Mucosa of descending colon (tissue), 3 donors: ENCODE measurements around the gene TRAK1. TPM values are rescaled to one million over a fixed set of nuclear protein-coding genes. Genes with fewer than 3 reads are reported as not detected.
"Not testable (repeated sequence)": the region's sequence is repeated elsewhere in the genome, so short reads cannot be mapped to it uniquely, and the experiment has no call there.

ENCODE experiments used
- ATAC-seq: fragments of 200-7000 bp; cut with Tn5 transposase; one replicate; pipeline ENCODE4 v1.9.1; 2020; ENCODE audit warnings: mild to moderate bottlenecking, moderate library complexity
- DNase-seq, 3 donors: peaks; one replicate each; pipeline ENCODE4 v3.0.0-alpha.2; 2020
- H3K36me3 ChIP-seq: fragments of 200-600 bp; one replicate; pipeline ENCODE4 v1.8.0; 2021; ENCODE audit warnings: low read depth, mild to moderate bottlenecking
- H3K4me1 ChIP-seq: fragments of 200-600 bp; one replicate; pipeline ENCODE4 v1.8.0; 2021; ENCODE audit warnings: low read depth, mild to moderate bottlenecking
- H3K4me3 ChIP-seq: fragments of 200-600 bp; one replicate; pipeline ENCODE4 v1.8.0; 2021; ENCODE audit warnings: mild to moderate bottlenecking
- H3K9me3 ChIP-seq: fragments of 200-600 bp; one replicate; pipeline ENCODE4 v1.8.0; 2021; ENCODE audit warnings: mild to moderate bottlenecking
- intact Hi-C, 2 donors: fragments of 100-400 bp; cut with DNase I in 1 of 2; cut with micrococcal nuclease in 1 of 2; formaldehyde crosslinking; loops; one replicate each; pipeline versions ENCODE4 v1.11.0 to v1.11.1; 2022; cut with DNase I, micrococcal nuclease
- total RNA-seq, 3 donors: library from RNA; stranded (reverse); fragmentation: NEBNext Ultra II Directional in 2 of 3; extraction: Animal tissue kit (Norgen Biotek cat#: 25700) in 2 of 3; gene quantifications; one replicate each; pipeline versions ENCODE4 v1.2.1 to v1.2.4, GENCODE V29; 2021 to 2023
- TF ChIP-seq, protein P1 (sequence below): fragments of 200-600 bp; IDR thresholded peaks from one replicate; pipeline ENCODE4 v1.8.0; 2022; ENCODE audit warnings: antibody characterized with exemption, mild to moderate bottlenecking
- donor health status: DM: no; HTN: no; CAD: no; lungs with moderate emphysema.
- donor health status: DM: no; HTN: no; CAD: no.
- donor health status: DM: no; HTN: yes; CAD: no.

The TRAK1 gene
- total RNA-seq, 3 donors from 2014 or later: 61.8 to 104 (median 83.4) TPM

DNA sequence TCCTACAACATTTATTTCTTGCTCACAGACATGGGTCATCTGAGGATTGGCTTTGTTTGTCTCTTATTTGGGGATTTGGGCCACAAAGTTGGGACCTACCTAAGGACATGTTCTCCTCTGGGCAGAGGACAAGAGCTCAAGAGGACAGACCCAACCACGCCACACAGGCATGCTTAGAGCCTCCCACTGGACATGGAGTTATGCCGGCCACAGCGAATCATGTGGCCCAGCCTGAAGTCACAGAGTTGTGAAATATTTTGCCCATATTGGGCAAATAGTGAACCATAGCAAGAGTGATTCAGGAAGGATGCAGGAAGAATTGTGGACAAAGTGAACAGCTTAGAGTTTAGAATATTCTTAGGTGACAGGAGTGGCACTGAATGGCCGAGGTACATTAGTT is 9.9 kb downstream of the TRAK1 start:
- H3K4me3 ChIP-seq: no peak overlapping the region
- TF ChIP-seq, protein P1, sequence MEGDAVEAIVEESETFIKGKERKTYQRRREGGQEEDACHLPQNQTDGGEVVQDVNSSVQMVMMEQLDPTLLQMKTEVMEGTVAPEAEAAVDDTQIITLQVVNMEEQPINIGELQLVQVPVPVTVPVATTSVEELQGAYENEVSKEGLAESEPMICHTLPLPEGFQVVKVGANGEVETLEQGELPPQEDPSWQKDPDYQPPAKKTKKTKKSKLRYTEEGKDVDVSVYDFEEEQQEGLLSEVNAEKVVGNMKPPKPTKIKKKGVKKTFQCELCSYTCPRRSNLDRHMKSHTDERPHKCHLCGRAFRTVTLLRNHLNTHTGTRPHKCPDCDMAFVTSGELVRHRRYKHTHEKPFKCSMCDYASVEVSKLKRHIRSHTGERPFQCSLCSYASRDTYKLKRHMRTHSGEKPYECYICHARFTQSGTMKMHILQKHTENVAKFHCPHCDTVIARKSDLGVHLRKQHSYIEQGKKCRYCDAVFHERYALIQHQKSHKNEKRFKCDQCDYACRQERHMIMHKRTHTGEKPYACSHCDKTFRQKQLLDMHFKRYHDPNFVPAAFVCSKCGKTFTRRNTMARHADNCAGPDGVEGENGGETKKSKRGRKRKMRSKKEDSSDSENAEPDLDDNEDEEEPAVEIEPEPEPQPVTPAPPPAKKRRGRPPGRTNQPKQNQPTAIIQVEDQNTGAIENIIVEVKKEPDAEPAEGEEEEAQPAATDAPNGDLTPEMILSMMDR: no peak
- no peaks in the 10 kb centered on the region for H3K9me3 ChIP-seq
- no peak for DNase-seq
- peak; percentile 35 for ATAC-seq
- intact Hi-C loops: loop anchor here in 1 of 2 donors (2.0 kb wide), 1 partner anchor 206 kb away; no protein-coding TSS in a partner anchor
- no peaks in the 10 kb centered on the region for H3K36me3 ChIP-seq
- H3K4me1 ChIP-seq: peaks cover 3% of the 10 kb centered on the region

DNA sequence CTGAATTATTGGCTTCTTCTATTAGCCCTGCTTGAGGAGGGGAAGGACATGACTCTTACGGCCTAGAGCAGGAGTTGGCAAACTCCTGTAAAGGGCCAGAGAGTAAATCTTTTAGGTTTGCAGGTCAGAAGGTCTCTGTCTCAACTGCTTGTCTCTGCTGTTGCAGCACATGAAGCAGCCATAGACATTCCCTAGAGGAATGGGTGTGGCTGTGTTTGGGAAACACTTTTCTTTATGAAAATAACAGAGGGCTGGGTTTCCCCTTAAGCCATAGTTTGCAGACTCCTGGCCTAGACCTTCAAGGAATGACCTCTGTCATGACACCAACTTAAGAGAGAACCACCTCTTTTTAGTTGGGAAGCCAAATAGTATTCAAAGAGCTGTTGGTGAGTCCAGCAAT is 10.3 kb downstream of the TRAK1 start:
- DNase-seq (no peak), ATAC-seq (no peak)
- H3K4me1 ChIP-seq: peaks cover 3% of the 10 kb centered on the region
- no peaks in the 10 kb centered on the region for H3K9me3 ChIP-seq
- TF ChIP-seq, protein P1: no peak
- no peak overlapping the region for H3K4me3 ChIP-seq
- intact Hi-C loops: loop anchor here in 1 of 2 donors (2.0 kb wide), 1 partner anchor 207 kb away; no protein-coding TSS in a partner anchor
- H3K36me3 ChIP-seq: no peaks in the 10 kb centered on the region

DNA sequence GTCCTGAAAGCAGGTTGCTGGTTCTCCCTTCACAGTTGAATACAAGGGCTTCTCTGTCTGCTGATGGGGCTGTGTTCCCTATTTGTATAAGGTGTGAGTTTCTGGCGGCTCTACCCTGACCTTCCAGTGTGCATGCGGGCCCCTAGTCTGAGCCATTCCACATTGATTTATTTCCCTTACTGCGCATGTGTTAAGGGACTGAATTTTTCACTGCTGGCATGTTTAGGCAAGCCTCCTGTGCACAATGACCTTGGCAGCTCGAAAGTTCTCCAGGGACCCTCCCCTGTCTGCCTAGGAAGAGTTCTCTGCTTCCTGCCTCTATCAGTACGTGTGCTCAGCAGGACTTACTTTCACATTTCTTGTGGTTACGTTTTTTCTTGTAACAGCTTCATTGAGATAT is 11.4 kb downstream of the TRAK1 start:
- no peak overlapping the region for H3K4me3 ChIP-seq
- intact Hi-C loops: no loop called here
- no peak for DNase-seq
- H3K4me1 ChIP-seq: peaks cover 3% of the 10 kb centered on the region
- ATAC-seq: no peak
- no peaks in the 10 kb centered on the region for H3K9me3 ChIP-seq
- H3K36me3 ChIP-seq: no peaks in the 10 kb centered on the region
- TF ChIP-seq, protein P1: no peak

GRCh38 chr3:42103921-42104665 is 12.9 kb downstream of the TRAK1 start:
- H3K9me3 ChIP-seq, H3K36me3 ChIP-seq, DNase-seq, ATAC-seq, intact Hi-C loops, H3K4me1 ChIP-seq, H3K4me3 ChIP-seq: not testable (repeated sequence)

DNA sequence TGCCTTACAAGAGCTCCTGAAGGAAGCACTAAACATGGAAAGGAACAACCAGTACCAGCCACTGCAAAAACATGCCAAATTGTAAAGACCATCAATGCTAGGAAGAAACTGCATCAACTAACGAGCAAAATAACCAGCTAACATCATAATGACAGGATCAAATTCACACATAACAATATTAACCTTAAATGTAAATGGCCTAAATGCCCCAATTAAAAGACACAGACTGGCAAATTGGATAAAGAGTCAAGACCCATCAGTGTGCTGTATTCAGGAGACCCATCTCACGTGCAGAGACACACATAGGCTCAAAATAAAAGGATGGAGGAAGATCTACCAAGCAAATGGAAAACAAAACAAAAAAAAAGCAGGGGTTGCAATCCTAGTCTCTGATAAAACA is 14.8 kb downstream of the TRAK1 start:
- DNase-seq, ATAC-seq, H3K9me3 ChIP-seq, intact Hi-C loops, H3K4me3 ChIP-seq, H3K36me3 ChIP-seq, H3K4me1 ChIP-seq: not testable (repeated sequence)

- TF ChIP-seq, protein P1: no peak
- DNase-seq (no peak), ATAC-seq (no peak)
- intact Hi-C loops: no loop called here
- Histone ChIP-seq H3K4me1 (no peaks in the 10 kb centered on the region), H3K4me3 (no peak overlapping the region), H3K9me3 (no peaks in the 10 kb centered on the region), H3K36me3 (no peaks in the 10 kb centered on the region)
Observed at GRCh38 chr3:42106646-42107045, 15.5 kb downstream of the TRAK1 start.

GRCh38 chr3:42110631-42111030 is 19.5 kb downstream of the TRAK1 start:
- no peak for DNase-seq
- Histone ChIP-seq H3K4me1 (no peaks in the 10 kb centered on the region), H3K4me3 (no peak overlapping the region), H3K9me3 (no peaks in the 10 kb centered on the region), H3K36me3 (no peaks in the 10 kb centered on the region)
- TF ChIP-seq, protein P1: no peak
- no peak for ATAC-seq
- intact Hi-C loops: no loop called here
